H7 (cell line): Measurements from ENCODE around the gene KLHDC4. TPM values are rescaled to one million over a fixed set of nuclear protein-coding genes. Genes with fewer than 3 reads are reported as not detected.

Experiments
- DNase-seq: peaks from one replicate; pipeline ENCODE4 v3.0.0; 2012
- H3K27me3 ChIP-seq: 2 replicates; pipeline ENCODE4 v1.6.0; 2011; ENCODE audit warnings: mild to moderate bottlenecking, low read length; ENCODE audit not compliant: control insufficient read depth, insufficient read depth
- H3K36me3 ChIP-seq: replicated peaks from 2 replicates; pipeline ENCODE4 v1.5.1; 2011; ENCODE audit warnings: low read length; ENCODE audit not compliant: control insufficient read depth, insufficient read depth
- H3K4me3 ChIP-seq: 2 replicates; pipeline ENCODE4 v1.5.1; 2011; ENCODE audit warnings: low read depth, mild to moderate bottlenecking, control low read depth, low read length, moderate library complexity; ENCODE audit not compliant: insufficient read depth
- total RNA-seq: library from RNA; depleted of rRNA; stranded (reverse); fragments of >200 nt; shearing (Covaris generic); gene quantifications from 2 replicates; pipeline ENCODE4 v1.2.3, GENCODE V29; 2014

The KLHDC4 gene
- total RNA-seq, 1 experiment from 2014 or later: 32.4 TPM

DNA sequence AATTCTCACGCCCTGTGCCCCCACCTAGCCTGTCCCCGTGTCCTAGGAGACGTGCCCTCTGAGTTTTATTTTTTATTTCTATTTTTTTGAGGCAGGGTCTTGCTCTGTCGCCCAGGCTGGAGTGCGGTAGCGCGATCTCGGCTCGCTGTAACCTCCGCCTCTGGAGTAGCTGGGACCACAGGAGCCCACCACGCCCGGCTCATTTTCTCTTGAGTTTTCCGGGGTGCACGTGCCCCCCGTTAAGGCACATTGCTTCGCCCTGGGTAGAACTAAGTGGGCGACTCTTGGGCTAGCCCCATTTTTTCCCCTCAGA is 655 bp upstream of the KLHDC4 start:
- no peak for DNase-seq
- Histone ChIP-seq H3K36me3 (peaks cover 13% of the 10 kb centered on the region), H3K27me3 (no peaks in the 10 kb centered on the region), H3K4me3 (peak overlapping the region; percentile 93)

DNA sequence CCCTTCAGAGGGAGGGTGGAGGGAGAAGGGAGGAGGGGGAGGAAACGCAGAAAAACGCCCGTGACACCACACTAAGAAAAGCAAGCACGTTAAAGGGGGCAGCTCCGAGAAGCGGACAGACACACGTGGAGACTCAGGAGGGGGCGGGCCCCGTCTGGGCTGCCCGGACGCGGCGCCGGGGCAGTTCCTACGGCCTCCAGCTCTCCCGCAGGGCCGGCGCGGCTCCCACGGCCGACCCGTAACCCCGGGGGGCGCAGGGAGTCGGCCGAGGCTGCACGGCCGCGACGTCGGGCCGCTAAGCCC is 362 bp downstream of the KLHDC4 start:
- Histone ChIP-seq H3K4me3 (peak overlapping the region; percentile 93), H3K36me3 (peaks cover 16% of the 10 kb centered on the region), H3K27me3 (no peaks in the 10 kb centered on the region)
- no peak for DNase-seq

DNA sequence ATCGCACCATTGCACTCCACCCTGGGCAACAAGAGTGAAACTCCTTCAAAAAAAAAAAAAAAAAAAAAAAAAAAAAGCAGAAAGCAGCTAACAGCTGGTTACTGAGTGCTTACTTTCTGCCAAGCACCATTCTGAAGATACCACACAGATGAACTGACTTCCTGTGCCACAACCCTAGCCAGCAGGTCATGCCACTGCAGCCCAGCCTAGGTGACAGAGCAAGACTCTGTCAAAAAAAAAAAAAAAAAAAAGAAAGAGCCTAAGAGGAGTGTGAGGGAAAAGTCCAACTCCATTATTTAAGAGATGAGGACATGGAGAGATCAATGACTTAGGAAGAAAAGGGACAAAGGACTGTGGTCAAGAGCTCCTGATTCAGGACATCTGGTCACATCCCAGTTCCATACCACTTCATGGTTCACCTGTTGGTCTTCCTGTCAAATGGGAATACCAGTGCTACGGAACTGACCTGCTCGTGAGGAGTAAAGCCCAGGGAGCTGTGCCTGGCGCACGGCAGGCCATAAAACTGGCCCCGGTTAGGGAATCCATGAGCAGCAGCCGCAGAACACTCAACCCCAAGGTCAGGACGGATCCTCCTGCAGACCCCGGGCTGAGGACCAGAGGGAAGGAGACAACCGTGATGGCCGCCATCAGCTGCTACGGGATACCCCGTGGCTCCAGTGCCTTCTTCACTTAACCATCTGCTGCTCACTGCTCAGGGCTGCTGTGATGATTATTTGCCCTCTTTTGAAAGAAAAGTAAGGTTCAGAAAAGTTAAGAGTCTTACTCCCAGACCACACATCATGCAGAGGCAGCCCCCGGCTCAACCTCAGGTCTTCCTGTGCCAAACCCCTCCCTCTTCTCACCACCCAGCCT is 950 bp downstream of the KLHDC4 start:
- no peak for DNase-seq
- H3K36me3 ChIP-seq: peaks cover 16% of the 10 kb centered on the region
- H3K4me3 ChIP-seq: peak overlapping the region; percentile 93
- no peaks in the 10 kb centered on the region for H3K27me3 ChIP-seq

DNA sequence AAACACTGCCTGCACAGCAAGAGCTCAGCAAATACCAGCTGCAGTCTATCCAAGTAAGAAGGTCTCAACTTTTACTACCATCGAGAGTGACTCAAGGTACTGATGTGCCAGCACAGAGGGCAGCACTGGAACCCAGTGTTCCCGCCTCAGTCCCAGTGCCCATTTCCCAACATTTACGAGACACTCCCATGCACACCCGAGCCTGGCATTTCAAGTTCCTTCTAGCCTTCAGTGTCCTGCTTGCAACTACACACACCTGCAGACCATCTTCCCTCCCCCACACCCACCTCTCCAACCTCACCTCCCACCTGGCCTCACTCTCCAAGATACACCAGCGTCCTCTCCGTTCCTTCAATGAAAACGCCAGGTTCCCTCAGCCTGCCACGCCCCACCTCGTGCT is 3.2 kb downstream of the KLHDC4 start:
- no peak for DNase-seq
- H3K27me3 ChIP-seq: no peaks in the 10 kb centered on the region
- H3K4me3 ChIP-seq: no peak overlapping the region
- peaks cover 18% of the 10 kb centered on the region for H3K36me3 ChIP-seq

DNA sequence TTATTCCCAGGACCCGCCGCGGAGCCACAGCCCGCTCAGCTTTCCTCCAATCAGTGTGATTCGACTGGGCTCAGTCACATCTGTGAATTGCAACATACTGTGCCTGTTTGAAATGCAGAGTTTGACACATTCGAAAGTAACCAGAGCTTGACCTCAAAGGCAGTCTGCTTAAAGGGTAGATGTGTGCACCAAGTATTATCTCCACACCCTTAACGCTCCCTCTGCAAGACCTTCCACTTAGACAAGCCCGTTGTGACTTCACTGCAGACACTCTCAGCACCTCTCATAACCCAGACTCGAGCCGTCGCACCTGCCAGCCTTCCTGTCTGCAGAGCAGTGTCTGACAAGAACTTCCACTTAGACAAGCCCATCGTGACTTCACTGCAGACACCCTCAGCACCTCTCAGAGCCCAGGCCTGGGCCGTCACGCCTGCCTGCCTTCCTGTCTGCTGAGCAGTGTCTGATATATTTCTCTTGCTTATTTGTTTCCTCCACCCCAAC is 3.7 kb downstream of the KLHDC4 start:
- peaks cover 18% of the 10 kb centered on the region for H3K36me3 ChIP-seq

DNA sequence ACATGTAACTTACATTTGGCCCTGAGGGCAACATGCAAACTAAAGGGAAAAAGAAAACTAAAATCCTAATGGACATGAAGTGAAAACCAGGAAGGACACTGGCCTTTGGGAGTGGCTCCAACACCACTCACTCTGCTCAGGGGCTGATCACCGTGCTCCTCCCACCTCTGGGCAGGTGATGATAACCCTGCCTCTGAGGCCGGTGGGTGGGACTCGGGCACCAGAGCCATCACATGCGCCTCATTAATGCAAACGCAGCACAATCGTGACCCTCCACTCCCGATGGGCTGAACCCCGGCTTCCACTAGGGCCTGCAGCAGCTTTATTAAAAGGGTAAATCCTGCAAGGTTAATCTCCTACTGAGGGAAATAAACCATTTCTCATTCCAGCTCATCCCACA is 4.7 kb downstream of the KLHDC4 start:
- DNase-seq: no peak
- Histone ChIP-seq H3K27me3 (no peaks in the 10 kb centered on the region), H3K4me3 (no peak overlapping the region), H3K36me3 (peaks cover 21% of the 10 kb centered on the region)

More for the DNA sequence above, 3.7 kb downstream of the KLHDC4 start:
- Histone ChIP-seq H3K27me3 (no peaks in the 10 kb centered on the region), H3K4me3 (no peak overlapping the region)
- DNase-seq: no peak

DNA sequence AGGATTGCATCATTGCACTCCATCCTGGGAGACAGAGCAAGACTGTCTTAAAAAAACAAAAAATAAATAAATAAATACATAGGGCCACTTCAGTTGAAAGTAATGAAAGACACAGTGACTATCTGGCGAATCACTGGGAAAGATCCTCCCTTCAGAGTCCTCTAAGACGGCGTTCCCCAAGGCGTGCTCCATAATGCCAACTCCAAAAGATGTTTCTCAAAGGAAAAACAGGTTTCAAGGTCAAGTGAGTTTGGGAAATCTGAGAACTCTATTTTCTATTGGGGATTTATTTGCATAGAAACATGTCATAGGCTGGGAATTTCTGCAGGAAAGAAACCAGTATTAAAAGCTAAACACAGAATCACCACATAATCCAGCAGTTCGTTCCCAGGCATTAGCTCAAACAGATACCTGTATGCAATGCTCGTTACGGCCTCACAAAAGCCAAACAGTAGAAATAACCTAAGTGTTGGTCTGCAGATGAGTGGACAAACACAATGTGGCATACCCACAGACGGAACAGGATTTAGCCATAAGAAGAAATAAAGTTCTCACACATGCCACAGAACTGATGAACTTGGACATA is 7.9 kb downstream of the KLHDC4 start:
- peaks cover 29% of the 10 kb centered on the region for H3K36me3 ChIP-seq
- no peak for DNase-seq
- no peaks in the 10 kb centered on the region for H3K27me3 ChIP-seq
- no peak overlapping the region for H3K4me3 ChIP-seq

DNA sequence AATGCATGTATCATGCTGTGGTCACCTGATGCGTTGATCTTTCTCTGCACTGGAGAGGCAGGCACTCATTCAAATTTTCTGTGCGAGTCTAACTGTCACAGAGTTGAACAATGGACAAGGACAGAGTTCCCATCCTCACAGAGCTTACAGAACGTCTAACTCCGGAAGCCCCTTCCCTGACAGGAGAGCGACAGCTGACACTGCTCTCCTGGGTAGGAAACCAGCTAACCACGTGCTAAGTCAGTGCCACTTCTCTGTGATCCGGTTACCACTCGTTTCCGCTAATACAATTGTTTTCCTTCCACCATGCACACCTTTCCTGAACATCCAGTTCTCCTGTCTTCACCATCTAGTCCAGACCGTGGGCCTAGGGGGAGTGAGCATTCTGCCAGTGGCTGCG is 11.3 kb downstream of the KLHDC4 start:
- Histone ChIP-seq H3K36me3 (peaks cover 28% of the 10 kb centered on the region), H3K4me3 (no peak overlapping the region), H3K27me3 (no peaks in the 10 kb centered on the region)
- DNase-seq: no peak

DNA sequence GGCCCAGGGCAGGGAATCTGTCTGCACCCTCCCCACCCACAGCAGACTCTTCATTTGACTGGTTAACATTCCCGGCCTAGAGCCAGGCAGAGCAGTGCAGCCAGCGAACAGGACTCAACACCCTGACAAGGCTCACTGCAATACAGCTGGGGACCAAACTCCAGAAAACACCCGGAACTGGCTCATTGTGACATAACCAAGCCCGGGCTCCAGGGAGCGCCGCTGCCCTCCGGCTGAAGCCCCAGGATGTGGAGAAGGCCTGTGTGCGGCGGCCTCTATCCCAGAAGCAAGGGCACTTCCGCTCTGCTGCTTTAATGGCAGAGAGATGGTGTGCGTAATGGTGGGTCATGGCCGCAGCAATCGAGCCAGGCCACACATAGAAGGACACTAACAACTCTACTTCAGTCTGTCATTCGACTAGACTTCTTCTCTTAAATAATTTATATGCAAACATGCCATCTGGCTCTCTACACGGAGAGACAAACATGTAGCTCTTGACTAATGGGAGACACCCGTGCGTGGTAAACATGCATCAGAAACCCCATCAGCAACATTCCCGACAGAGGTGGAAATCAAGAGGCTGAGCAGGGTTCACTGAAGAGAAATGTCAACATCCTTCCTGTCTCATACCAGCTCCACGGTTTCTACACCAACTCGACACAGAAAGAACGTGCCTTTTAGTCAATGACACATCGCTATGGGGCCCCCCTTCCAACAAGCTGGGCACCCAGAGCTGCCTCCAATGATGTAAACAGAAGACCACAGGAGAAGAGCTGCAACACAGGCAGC is 18.0 kb downstream of the KLHDC4 start:
- peak; percentile 75 for DNase-seq
- peaks cover 32% of the 10 kb centered on the region for H3K36me3 ChIP-seq
- H3K27me3 ChIP-seq: no peaks in the 10 kb centered on the region
- H3K4me3 ChIP-seq: no peak overlapping the region

DNA sequence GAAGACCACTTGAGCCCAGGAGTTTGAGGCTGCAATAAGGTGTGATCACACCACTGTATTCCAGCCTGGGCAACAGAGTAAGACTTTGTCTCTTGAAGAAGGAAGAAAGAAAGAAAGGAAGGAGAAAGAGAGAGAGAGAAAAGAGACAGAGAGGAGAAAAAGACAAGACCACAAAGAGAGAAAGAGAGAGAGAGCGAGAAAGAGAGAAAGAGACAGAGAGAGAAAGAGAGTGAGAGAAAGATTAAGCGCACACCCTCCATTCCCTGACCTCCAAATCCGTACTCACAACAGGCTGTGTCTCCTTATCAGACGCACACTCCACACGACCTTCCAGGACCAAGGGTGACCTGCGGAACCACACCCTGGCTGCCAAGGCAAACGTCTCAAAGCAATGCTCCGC is 19.6 kb downstream of the KLHDC4 start:
- no peak overlapping the region for H3K4me3 ChIP-seq
- H3K27me3 ChIP-seq: no peaks in the 10 kb centered on the region
- H3K36me3 ChIP-seq: peaks cover 34% of the 10 kb centered on the region
- no peak for DNase-seq

DNA sequence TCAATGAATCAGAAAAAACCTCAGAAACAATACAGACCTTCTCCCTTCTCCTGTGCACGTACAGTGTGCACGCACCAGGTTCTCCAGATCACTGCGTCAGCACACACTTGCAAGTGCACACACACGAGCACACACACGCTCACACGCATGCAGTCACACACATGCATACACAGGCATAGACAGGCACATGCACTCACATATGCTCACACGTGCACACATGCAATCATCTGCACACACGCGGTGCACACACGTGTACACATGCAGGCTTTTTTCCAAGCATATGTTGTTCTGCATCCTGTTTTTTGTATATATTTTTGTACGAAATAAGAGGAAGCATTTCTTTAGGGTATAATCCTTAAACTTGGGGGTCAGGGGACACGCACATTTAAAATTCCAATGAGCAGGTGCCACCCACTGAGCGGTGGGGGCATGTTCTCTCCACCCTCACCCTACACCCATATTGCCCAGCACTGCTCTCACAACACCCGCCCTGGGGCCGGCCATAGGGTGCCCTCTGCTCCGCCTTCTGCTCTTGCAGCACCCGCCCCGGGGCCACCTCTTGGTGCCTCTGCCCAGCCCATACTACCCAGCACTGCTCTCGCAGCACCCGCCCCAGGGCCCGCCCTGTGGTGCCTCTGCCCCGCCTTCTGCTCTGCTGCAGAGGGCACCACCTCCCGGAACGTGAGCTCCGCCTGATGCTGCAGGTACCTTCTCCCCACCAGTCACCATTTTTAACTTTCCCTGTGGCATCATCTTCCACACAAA is 20.9 kb downstream of the KLHDC4 start:
- DNase-seq: peak; percentile 55
- Histone ChIP-seq H3K36me3 (peaks cover 34% of the 10 kb centered on the region), H3K4me3 (no peak overlapping the region), H3K27me3 (no peaks in the 10 kb centered on the region)

DNA sequence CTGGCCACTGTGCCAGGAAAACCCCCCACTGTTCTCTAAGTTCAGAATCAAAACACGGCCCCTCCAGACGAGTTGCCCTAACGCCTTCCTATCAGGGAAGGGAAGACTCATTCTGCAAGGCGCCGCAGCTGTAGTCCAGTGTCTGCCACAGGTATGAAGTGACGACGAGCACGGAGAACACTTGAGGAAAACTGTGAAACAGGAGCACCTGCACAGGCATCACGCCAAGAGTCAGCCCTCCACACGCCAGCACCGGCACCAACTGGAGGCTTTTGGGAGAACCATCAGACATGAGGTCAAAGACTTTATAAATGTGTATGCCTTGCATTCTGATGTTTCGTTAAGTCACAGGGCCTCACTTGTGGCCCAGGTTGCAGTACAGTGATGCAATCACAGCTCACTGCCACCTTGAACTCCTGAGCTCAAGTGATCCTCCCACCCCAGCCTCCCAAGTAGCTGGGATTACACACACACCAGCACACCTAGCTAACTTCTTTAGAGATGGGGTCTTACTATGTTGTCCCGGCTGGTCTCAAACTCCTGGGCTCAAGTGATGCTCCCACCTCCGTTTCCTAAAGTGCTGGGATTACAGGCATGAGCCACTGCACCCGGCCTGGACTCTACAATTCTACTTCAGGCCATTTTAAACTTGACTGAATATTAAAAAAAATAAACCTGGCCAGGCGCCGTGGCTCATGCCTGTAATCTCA is 22.9 kb downstream of the KLHDC4 start:
- Histone ChIP-seq H3K36me3 (peaks cover 29% of the 10 kb centered on the region), H3K27me3 (no peaks in the 10 kb centered on the region)
- DNase-seq: no peak

DNA sequence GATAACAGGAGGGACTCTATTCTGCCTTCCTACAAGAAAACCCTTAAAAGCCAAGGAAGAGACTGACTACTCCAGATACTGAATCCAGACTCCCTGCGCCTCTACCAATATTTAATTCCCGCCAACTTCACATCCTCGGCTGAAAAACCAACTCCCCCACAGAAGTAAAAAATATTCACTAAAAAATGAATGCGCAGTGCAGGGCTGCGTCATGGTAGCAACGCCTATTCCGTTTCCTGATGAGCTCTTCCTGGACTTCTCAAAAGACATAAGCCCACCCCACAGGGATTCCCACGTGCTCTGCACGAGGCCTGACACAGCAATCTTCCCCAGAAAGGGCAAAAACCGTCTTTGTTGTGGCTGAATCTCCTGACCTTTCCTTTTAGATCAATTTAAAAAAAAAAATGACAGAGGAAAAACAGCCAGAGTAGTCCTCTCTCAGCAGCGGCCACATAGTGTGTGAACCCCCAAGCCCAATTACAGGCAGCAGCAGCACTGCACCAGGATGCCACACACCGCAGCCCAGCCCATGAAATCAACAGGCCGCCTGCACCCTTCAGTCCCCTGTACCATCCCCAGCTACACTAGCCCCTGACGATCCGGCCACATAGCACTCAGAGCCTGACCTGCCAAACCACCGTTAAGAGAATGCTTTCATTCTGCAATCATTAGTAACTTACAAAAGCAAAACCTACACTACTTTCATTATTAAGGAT is 23.9 kb downstream of the KLHDC4 start:
- DNase-seq: no peak
- H3K27me3 ChIP-seq: no peaks in the 10 kb centered on the region
- H3K36me3 ChIP-seq: peaks cover 25% of the 10 kb centered on the region
- no peak overlapping the region for H3K4me3 ChIP-seq

More for the DNA sequence above, 22.9 kb downstream of the KLHDC4 start:
- H3K4me3 ChIP-seq: no peak overlapping the region
